Upper lobe of left lung (tissue), 4 donors: ENCODE data around the gene SHISA7.

Experiments
- EP300 ChIP-seq, 4 donors: sonication (generic); formaldehyde crosslinking; IDR thresholded peaks; one replicate each; pipeline ENCODE4 v1.5.1; 2017; ENCODE audit warnings: antibody characterized with exemption in 4 of 4, control low read depth in 2 of 4
- POLR2A ChIP-seq, 4 donors: fragments of 450-650 bp; IDR thresholded peaks; one replicate each; pipeline ENCODE4 v1.5.1; 2016 to 2017; ENCODE audit warnings: antibody characterized with exemption in 4 of 4, mild to moderate bottlenecking in 2 of 4
- TF ChIP-seq, protein P1 (sequence below), 6 experiments: fragments of 450-650 bp in 4 of 6; fragments of 200-600 bp in 2 of 6; sonication (generic) in 2 of 6; IDR thresholded peaks; one replicate each; pipeline ENCODE4 v1.5.1; 2016 to 2019; ENCODE audit warnings: antibody characterized with exemption in 6 of 6

DNA sequence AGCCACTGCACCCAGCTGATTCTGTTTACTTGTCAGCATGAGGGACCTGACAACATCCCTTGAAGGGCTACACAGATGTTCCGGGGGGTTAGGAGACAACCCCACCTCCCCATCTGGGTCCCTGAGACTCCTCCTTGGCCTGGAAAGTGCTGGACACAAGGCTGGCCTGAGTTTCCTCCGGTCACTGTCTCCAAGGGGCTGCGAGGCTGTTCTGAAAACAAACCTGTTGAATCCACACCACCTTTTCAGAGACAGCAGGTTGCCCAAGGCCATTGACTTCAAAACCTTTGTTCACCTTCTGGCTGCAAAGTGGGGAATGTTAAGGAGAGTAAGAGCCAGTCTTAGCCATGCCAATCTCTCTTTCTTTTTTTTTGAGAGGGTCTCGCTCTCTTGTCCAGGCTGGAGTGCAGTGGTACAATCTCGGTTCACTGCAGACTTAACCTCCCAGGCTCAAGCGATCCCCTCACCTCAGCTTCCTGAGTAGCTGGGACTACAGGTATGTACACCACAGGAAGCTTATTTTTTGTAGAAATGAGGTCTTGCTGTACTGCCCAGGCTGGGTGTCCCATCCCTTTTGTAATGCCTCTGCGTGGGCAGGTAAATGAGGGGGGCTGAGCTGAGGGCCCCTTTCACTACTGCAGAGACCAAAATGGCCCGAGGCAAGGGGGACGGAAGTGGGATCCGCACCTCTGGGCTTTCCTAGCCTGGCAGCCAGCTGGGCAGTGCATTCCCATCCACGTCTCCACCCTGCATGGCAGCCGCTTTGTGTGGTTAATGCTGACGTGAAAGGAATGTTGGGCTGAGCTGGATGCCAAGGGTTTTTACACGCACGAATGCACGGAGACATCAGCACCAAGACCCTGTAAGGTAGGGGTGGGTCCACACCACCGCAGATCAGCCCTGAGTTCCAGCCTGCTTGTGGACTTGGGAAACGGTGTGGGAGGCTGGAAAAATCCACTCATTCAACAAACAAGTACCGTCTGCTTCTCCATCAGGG lies 31.5 kb upstream of the SHISA7 start:
- TF ChIP-seq, protein P1, sequence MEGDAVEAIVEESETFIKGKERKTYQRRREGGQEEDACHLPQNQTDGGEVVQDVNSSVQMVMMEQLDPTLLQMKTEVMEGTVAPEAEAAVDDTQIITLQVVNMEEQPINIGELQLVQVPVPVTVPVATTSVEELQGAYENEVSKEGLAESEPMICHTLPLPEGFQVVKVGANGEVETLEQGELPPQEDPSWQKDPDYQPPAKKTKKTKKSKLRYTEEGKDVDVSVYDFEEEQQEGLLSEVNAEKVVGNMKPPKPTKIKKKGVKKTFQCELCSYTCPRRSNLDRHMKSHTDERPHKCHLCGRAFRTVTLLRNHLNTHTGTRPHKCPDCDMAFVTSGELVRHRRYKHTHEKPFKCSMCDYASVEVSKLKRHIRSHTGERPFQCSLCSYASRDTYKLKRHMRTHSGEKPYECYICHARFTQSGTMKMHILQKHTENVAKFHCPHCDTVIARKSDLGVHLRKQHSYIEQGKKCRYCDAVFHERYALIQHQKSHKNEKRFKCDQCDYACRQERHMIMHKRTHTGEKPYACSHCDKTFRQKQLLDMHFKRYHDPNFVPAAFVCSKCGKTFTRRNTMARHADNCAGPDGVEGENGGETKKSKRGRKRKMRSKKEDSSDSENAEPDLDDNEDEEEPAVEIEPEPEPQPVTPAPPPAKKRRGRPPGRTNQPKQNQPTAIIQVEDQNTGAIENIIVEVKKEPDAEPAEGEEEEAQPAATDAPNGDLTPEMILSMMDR (IDR thresholded peaks at IDR 0.05), result no peak
- TF ChIP-seq POLR2A (IDR thresholded peaks at IDR 0.05), result no peak
- TF ChIP-seq EP300 (IDR thresholded peaks at IDR 0.05), result no peak
